ENCODE data around the gene AGER. TPM values are rescaled to one million over a fixed set of nuclear protein-coding genes. Genes with fewer than 3 reads are reported as not detected.
A peak's percentile ranks its signal among the peaks of the same experiment; 100 is the strongest.

AGER gene
- total and polyA plus RNA-seq, 9 of the 15 experiments (the other 6 are each of a cell fraction or from before 2014, with no cell fraction given) = 1.2 to 11.5 (median 4.1) TPM

- TF ChIP-seq HMGXB4 (CRISPR knock-in tag; IDR thresholded peaks at IDR 0.05) (no peak), MIER1 (IDR thresholded peaks at IDR 0.05; ENCODE audit: low read depth) (no peak), SRSF1 (IDR thresholded peaks at IDR 0.05; ENCODE audit: low read depth, low read length) (no peak), CREBBP (IDR thresholded peaks at IDR 0.05; ENCODE audit: low read depth, low read length) (no peak), ZBTB1 (CRISPR knock-in tag; IDR thresholded peaks at IDR 0.05; ENCODE audit: borderline replicate concordance, low read depth) (peak; percentile 44; the same call in 1 of the 2 replicates), ELF2 (CRISPR knock-in tag; IDR thresholded peaks at IDR 0.05) (no peak), SAFB2 (IDR thresholded peaks at IDR 0.05; ENCODE audit: borderline replicate concordance, low read depth, low read length, severe bottlenecking) (no peak)
Measured at GRCh38 chr6:32181148-32181702, 2.8 kb downstream of the AGER start (continued).

- ChIA-PET CTCF (ENCODE audit: low intra/inter-chr PET ratio) (no interaction called here), POLR2A (interaction anchor here (0.6 to 4.5 kb wide), 9 partner anchors 10 to 639 kb away, joined by 3 to 30 read pairs (median 4); partner anchors contain the start of genes ATF6B, EGFL8, FKBPL and PBX2)
- no peaks in the 10 kb centered on the region for H4K20me1 ChIP-seq (replicated peaks; ENCODE audit: control insufficient read depth, insufficient read depth, low read length)
- DNase-seq (ENCODE audit: extremely low read depth in 1 of 4, low spot score in 3 of 4) = no peak
- H2AFZ ChIP-seq (ENCODE audit: low read depth, low read length) = no peak overlapping the region
- ATAC-seq = no peak
- H3K36me3 ChIP-seq (ENCODE audit: control insufficient read depth, insufficient read depth, low read length) = peaks cover 52% of the 10 kb centered on the region; the same call in 2 of the 3 replicates
- peak overlapping the region; percentile 86 to 91; a peak in 3 of 4 replicates for H3K9ac ChIP-seq (ENCODE audit: insufficient read depth in 1 of 2, low read depth in 2 of 2, low read length in 2 of 2)
- H3K4me3 ChIP-seq = peak overlapping the region; percentile 88; the same call in 1 of the 2 replicates
- FAIRE-seq = no peak
- H3K9me1 ChIP-seq (ENCODE audit: control insufficient read depth, insufficient read depth, low read length) = peaks cover 7% of the 10 kb centered on the region
- peaks cover 53 to 55% of the 10 kb centered on the region in 2 experiments for H3K4me1 ChIP-seq (replicated peaks in 1 of 2; ENCODE audit: control insufficient read depth in 2 of 2, insufficient read depth in 2 of 2, low read length in 2 of 2)
- intact Hi-C loops (cut with micrococcal nuclease) = loop anchor here (2.0 to 10.0 kb wide), 3 partner anchors 61 to 515 kb away; partner anchors contain the start of genes C6orf47, CSNK2B, GPANK1 and HSPA1B
- no peaks in the 10 kb centered on the region for H3K9me3 ChIP-seq (replicated peaks; ENCODE audit: control insufficient read depth, insufficient read depth, low read depth, low read length)
- no peak for TF ChIP-seq SMAD4 (CRISPR knock-in tag; conservative IDR thresholded peaks at IDR 0.05)
- no peak for TF ChIP-seq SP1 (CRISPR knock-in tag; IDR thresholded peaks at IDR 0.05)
- 0 out of 2 replicates have a peak, but pooled peaks have one; percentile 21 for TF ChIP-seq RBFOX2 (IDR thresholded peaks at IDR 0.05; ENCODE audit: low read depth, low read length)
- TF ChIP-seq MTF1 (CRISPR knock-in tag; IDR thresholded peaks at IDR 0.05; ENCODE audit: borderline replicate concordance) = no peak
- no TSS peak for BruUV-seq (replicated peaks)
- in situ Hi-C loops (cut with MboI) = no loop called here
- peak overlapping the region; percentile 100 for H3K4me2 ChIP-seq (ENCODE audit: insufficient read depth, low read length)
- no peaks in the 10 kb centered on the region for H3K27me3 ChIP-seq (ENCODE audit: control insufficient read depth in 2 of 2, insufficient read depth in 2 of 2, low read length in 2 of 2)
- peak overlapping the region; percentile 94; the same call in 2 of the 3 replicates for H3K27ac ChIP-seq (ENCODE audit: extremely low read depth, low read depth, low read length)
- peaks cover 63% of the 10 kb centered on the region for H3K79me2 ChIP-seq (ENCODE audit: control insufficient read depth, insufficient read depth, low read length)
- 71% methylated on average over 9 of the region's 10 CpGs for WGBS (ENCODE audit: insufficient coverage, low coverage, missing lambda C conversion rate)
Measured at GRCh38 chr6:32179766-32180405, 4.2 kb downstream of the AGER start.
